Duodenal mucosa (tissue), 2 donors: ENCODE results near the gene COL5A1.

Experiments used
- H3K27ac ChIP-seq: one replicate; pipeline ENCODE4 v1.7.0; 2013; ENCODE audit warnings: low read depth, low read length
- H3K27me3 ChIP-seq, 2 donors: one replicate each; pipeline ENCODE4 v1.7.0; 2013; ENCODE audit warnings: low read length in 2 of 2, control low read depth in 1 of 2; ENCODE audit not compliant: insufficient read depth in 2 of 2, control insufficient read depth in 1 of 2
- H3K36me3 ChIP-seq, 2 donors: one replicate each; pipeline ENCODE4 v1.7.0; 2013; ENCODE audit warnings: low read length in 2 of 2, control low read depth in 1 of 2; ENCODE audit not compliant: insufficient read depth in 2 of 2, control insufficient read depth in 1 of 2
- H3K4me1 ChIP-seq, 2 donors: one replicate each; pipeline ENCODE4 v1.7.0; 2013; ENCODE audit warnings: low read length in 2 of 2, control low read depth in 1 of 2; ENCODE audit not compliant: insufficient read depth in 2 of 2, control insufficient read depth in 1 of 2
- H3K4me3 ChIP-seq, 2 donors: one replicate each; pipeline ENCODE4 v1.7.0; 2013; ENCODE audit warnings: low read length in 2 of 2, low read depth in 1 of 2
- H3K9ac ChIP-seq, 2 donors: one replicate each; pipeline ENCODE4 v1.7.0; 2013; ENCODE audit warnings: low read length in 2 of 2, low read depth in 1 of 2
- H3K9me3 ChIP-seq, 2 donors: one replicate each; pipeline ENCODE4 v1.7.0; 2013; ENCODE audit warnings: low read length in 2 of 2, control low read depth in 1 of 2; ENCODE audit not compliant: control insufficient read depth in 1 of 2

COL5A1 gene

DNA sequence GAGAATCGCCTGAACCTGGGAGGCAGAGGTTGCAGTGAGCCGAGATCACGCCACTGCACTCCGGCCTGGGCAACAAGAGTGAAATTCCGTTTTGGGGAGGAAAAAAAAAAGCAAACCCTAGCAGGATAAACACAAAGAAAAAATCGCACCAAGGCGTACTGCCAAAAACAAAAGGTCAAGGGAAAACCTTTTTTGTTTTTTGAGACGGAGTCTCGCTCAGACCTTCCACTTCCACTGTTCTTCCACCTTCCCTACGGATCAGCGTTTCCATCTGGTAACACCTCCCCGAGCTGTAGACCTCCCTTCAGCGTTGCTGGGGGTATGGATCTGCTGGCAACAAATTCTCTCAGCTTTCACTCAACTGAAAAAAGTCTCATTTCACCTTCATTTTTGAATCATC is 218.9 kb downstream of the COL5A1 start:
- Histone ChIP-seq H3K36me3 (no peaks in the 10 kb centered on the region), H3K9ac (no peak overlapping the region), H3K27ac (no peak overlapping the region), H3K27me3 (no peaks in the 10 kb centered on the region), H3K4me3 (no peak overlapping the region), H3K4me1 (no peaks in the 10 kb centered on the region), H3K9me3 (no peaks in the 10 kb centered on the region)

DNA sequence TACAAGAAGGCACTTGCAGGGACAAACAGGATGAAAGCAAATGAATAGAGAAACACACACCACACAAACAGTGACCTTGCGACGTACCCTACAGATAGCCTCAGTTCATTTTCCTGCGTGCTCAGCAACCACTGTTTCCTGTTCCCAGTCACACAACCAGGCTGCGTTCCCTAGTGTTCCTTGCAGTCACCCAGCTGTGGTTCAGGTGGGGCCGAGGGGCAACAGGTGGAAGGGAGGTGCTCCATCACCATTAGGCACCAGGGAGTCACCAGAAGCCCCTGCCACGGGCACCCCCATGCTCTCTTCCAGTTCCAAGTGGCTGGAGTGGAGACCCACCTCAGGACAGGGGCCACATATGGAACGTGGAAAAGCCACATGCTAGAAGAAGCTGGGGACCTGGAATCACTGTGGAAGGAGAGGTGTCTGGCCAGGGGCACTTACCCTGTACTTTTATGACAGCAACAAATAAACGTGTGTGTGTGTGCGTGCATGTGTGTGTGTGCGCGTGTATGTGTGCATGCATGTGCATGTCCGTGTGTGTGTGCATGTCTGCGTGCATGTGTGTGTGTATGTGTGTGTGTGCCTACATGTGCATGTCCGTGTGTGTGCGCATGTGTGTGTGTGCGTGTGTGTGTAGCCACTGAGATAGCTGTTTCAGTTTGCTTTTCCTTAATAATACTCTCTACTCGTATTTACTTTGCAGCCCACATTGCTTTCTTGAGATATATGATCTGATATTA is 220.2 kb downstream of the COL5A1 start:
- Histone ChIP-seq H3K27ac (no peak overlapping the region), H3K4me1 (no peaks in the 10 kb centered on the region), H3K9me3 (no peaks in the 10 kb centered on the region), H3K9ac (no peak overlapping the region), H3K4me3 (no peak overlapping the region), H3K36me3 (no peaks in the 10 kb centered on the region), H3K27me3 (no peaks in the 10 kb centered on the region)

DNA sequence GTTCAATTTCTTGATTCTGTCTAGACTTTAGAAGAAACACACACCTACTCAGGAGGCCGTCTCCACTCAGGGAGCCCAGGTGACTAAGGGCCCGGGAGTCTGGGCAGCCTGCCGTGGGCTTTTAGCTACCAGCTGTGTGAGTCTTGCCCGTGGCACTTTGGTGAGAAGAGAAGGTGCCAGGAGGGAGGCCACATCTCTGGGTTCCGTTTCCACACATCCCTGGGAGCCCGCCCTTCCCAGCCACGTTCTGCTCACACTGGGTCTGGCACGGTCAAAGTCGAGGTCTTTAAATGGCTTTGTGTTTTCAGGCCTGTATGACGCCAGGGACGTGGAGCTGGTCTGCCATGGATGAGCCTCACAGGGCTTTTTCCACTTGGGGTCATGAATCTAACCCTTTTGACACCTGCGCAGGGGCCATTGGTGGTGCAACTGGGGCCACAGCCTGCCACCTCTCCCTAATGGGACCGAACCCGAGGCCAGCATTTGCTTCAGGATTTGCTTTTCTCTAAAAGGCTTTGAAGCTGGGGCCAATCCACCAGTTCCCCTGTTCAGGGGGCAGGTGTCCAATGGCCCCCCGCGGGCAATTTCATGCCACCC is 221.8 kb downstream of the COL5A1 start:
- Histone ChIP-seq H3K9ac (no peak overlapping the region), H3K4me1 (no peaks in the 10 kb centered on the region), H3K27me3 (no peaks in the 10 kb centered on the region), H3K36me3 (no peaks in the 10 kb centered on the region), H3K27ac (no peak overlapping the region), H3K4me3 (no peak overlapping the region), H3K9me3 (no peaks in the 10 kb centered on the region)

DNA sequence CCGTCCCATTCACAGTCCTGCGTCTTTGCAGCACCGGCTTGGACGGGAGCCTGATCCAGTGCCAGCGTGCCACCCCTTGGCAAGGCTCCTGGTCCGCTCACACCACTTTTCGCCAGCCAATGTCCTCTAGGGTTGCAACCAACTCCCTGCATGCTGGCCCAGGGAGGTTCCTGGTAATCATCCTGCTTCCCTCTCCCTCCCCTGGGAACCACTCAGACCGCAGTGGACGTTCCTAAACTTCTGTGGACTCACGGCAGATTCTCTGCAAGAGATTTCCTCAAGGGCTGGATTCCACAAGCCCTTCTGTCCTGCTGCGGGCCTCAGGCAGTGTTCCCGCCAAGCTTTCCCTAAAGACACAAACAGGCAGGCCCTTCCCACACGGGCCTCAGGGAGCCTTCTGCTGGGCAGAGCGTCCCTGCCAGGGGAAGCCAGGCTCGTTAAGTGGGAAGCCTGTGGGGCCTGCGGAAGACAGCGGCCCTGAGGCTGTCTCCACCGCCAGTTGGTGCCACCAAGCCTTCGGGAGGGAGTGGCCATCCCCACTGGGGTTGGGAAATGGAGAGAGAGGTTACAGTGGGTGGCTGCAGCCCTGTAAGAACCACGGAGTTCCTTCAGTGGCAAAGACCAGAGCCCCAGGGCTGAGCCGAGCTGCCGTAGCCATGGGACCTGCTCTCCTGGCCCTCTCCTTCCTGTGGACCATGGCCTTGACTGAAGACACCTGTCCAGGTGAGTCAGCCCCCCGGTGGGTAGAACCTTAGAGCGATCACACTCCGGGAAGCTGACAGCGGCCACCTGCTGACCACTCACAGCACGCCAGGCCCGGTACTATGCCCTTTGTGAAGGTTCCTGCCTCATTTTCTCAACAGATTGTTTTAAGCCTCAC is 222.6 kb downstream of the COL5A1 start:
- H3K9ac ChIP-seq: no peak overlapping the region

DNA sequence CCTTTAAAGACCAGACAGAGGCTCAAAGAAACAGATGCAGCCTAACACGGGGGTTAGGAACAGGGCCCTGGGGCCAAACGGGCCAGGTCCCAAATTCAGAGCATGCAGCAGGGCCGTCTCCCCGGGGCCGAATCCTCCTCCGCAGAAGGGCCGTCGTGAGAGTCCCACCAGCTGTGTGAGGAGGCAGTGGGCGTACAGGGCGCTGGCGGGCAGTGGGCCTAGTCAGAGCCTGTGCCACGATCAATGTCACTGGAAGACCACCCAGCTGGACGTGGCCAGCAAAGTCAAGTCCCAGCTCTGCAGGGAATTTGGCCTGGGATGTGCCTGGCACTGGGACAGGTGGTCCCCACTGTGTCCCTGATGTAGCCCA is 223.2 kb downstream of the COL5A1 start:
- H3K9me3 ChIP-seq: no peaks in the 10 kb centered on the region
- no peaks in the 10 kb centered on the region for H3K36me3 ChIP-seq
- no peak overlapping the region for H3K9ac ChIP-seq
- no peaks in the 10 kb centered on the region for H3K27me3 ChIP-seq
- H3K4me3 ChIP-seq: no peak overlapping the region
- no peak overlapping the region for H3K27ac ChIP-seq
- no peaks in the 10 kb centered on the region for H3K4me1 ChIP-seq

More for the DNA sequence above, 222.6 kb downstream of the COL5A1 start:
- Histone ChIP-seq H3K9me3 (no peaks in the 10 kb centered on the region), H3K27ac (no peak overlapping the region), H3K4me1 (no peaks in the 10 kb centered on the region), H3K36me3 (no peaks in the 10 kb centered on the region), H3K4me3 (no peak overlapping the region), H3K27me3 (no peaks in the 10 kb centered on the region)

DNA sequence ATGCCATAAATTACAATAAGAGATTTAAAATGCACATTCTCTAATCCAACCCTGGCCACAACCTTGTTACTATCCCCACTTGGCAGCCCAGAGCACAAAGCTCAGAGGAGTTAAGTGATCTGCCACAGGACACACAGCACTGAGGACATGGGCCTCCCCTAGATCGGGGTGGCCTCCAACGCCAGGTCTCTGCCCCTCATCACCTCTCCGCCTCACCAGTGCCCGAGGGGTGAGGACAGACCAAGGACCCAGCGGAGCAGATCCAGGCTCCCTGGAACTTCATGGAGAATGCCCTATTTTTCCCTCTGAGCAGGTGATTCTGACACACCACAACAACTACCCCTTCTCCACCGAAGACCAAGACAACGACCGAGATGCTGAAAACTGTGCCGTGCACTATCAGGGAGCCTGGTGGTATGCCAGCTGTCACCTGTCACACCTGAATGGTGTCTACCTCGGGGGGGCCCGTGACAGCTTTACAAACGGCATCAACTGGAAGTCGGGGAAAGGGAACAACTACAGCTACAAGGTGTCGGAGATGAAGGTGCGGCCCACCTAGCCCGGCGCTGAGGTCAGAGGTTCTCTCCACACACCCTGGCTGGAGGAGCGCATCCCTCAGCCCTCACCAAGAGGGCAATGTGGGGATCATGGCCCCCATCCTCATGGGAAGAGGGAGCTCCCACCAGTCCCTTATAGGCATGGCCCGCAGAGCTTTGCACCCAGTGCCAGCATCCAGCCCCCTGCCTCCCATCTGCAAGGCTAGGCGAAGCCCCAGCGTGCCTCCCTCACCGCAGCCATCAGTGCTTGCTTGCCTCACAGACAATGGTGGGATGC is 226.5 kb downstream of the COL5A1 start:
- Histone ChIP-seq H3K27ac (no peak overlapping the region), H3K4me3 (no peak overlapping the region), H3K4me1 (no peaks in the 10 kb centered on the region), H3K9ac (no peak overlapping the region), H3K27me3 (no peaks in the 10 kb centered on the region), H3K9me3 (no peaks in the 10 kb centered on the region), H3K36me3 (no peaks in the 10 kb centered on the region)

DNA sequence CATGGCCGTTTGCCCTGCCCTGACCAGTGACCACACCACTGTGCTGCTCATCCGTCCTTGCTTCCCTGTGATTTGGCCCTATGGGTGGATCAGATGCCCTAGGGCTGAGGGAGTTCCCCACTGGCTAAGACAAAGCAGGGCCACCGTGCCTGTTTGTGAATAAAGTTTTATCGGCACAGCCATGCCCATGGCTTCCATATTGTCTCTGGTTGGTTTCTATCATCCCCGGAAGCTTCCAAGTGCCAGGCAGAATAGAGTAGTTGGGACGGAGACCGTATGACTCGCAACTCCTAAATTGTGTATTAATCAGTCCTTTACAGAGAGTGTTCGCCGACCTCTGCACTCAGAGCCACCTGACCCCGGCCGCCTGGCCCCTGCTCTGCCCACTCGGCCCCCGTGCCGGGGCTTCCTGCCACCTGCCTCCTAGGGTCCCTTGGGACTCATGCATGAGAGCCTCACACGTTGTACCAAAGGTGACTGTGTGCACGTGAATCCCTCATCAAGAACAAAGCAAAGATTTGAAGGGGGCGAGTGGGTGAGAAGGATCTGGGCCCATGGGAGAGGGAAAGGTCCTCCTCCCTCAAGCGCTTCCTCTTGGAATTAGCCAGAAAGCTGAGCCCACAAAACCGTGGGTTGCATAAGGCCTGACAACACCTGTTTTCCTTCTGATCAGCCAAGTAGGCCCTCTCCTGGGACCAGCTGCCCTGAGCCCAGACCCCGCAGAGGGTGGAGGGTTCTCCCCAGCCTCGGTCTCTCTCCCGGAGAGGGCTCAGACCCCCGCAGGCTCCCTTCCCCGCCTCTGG is 227.3 kb downstream of the COL5A1 start:
- Histone ChIP-seq H3K4me1 (no peaks in the 10 kb centered on the region), H3K9ac (no peak overlapping the region), H3K27ac (no peak overlapping the region), H3K27me3 (no peaks in the 10 kb centered on the region), H3K4me3 (no peak overlapping the region), H3K9me3 (no peaks in the 10 kb centered on the region), H3K36me3 (no peaks in the 10 kb centered on the region)

DNA sequence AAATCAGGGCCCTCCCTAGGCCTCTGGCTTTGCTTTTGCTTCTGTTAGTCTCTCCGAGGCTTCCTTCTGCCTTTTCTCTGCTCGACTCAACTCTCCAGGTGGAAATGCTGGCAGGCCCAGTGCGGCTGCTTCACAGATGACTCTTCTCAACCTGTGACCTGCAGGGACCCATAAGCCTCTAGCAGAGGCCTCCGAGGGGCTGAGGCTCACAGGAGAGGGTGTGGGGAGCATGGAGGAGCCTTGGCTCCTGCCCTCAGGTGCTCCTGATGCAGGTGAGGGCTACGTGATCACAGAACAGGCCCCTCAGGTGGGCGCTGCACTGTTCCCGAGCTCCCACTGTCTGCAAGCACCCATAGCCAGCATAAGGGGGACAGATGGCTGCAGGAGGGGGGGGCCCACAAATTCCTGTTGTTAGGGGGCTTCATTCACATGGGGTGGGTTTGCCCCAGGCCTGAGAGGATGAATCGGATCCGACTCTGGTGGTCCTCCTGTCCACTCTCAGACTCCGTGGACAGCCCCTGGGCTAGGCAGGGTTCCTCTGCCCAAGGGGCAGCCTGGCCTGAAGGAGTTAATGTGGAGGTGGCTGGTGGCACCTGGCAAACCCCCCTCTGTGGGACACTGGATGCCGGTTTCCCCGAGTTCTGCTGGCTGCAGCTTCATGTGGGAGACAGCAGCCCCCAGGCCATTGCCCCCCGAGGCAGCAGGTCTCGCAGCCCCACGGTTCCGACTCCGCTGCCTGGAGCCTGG is 228.1 kb downstream of the COL5A1 start:
- Histone ChIP-seq H3K4me1 (no peaks in the 10 kb centered on the region), H3K9ac (no peak overlapping the region), H3K9me3 (no peaks in the 10 kb centered on the region), H3K36me3 (no peaks in the 10 kb centered on the region), H3K27me3 (no peaks in the 10 kb centered on the region), H3K27ac (no peak overlapping the region), H3K4me3 (no peak overlapping the region)

DNA sequence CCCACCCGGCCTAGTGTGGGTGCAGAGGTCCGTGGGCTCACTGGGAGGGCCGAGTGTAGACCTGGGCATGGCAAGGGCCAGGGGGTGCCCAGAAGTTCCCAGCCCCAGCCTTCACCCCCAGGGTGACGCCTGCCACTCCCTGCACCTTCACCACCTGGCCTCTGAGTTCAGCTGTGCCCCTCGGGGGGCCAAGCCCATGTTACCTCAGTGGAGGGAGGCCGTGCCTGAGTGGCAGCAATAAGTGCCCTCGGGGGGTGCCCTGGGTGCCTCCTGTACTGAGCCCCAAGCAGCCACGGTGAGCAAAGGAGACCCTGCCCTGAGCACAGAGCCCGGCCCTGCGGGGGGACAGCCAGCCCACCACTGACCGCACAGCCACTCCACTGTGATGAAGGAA is 228.7 kb downstream of the COL5A1 start:
- Histone ChIP-seq H3K27ac (no peak overlapping the region), H3K4me3 (no peak overlapping the region), H3K9me3 (no peaks in the 10 kb centered on the region), H3K36me3 (no peaks in the 10 kb centered on the region), H3K9ac (no peak overlapping the region), H3K27me3 (no peaks in the 10 kb centered on the region), H3K4me1 (no peaks in the 10 kb centered on the region)
